Stimulated activated CD8-positive, alpha-beta memory T cell treated with anti-CD3 and anti-CD28 coated beads, Interleukin-4, amount 100 ng/mL, for 48 hours (primary cell): ENCODE data around the gene PIK3R3.
"Not testable (repeated sequence)": the region's sequence is repeated elsewhere in the genome, so short reads cannot be mapped to it uniquely, and the experiment has no call there.

ENCODE experiments used
- DNase-seq: peaks from one replicate; pipeline ENCODE4 v3.0.0-alpha.2; 2020

Gene PIK3R3

DNA sequence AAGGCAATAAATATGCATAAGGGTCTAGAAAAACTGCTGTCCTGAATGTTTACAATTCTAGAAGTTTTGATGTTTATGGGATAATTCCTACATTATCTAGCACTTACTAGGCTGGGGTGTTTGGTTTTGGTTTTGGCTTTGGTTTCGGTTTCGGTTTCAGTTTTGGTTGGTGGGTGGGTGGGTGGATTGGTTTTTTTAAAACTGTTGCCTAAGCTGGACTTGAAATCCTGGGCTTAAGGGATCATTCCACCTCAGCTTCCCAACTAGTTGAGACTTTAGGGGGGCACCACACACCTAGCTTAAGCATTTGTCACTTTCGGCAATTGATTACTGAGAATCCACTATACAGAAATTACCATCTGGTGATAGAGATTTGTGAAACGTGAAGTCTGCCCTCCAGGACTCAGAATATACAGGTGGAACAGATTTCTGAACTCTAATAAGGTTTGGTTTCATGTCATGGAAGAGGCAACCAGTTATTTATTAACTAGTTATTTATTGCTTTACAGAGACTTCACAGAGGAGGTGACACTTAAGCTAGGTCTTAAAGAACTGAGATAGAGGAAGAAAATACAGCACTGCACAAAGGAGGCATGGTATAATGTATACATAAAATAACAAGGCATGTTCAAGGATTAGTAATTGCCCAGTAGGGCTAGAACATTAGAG is 69.6 kb downstream of the PIK3R3 start:
- DNase-seq = peak; percentile 68

GRCh38 chr1:46061146-46061545 is 71.3 kb downstream of the PIK3R3 start:
- no peak for DNase-seq

GRCh38 chr1:46058936-46059335 is 73.5 kb downstream of the PIK3R3 start:
- no peak for DNase-seq

DNA sequence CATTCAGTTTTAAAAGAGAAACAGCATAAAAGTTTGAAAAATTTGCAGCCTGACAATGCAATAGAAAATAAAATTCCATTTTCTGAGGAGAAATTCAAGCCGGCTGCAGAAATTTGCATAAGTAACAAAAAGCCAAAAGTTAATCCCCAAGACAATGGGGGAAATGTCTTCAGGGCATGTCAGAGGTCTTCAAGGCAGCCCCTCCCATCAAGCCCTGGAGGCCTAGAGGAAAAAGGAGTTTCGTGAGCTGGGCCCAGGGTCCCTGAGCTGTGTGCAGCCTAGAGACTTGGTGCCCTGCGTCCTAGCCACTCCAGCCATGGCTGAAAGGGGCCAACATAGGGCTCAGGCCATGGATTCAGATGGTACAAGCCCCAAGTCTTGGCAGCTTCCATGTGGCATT is 74.6 kb downstream of the PIK3R3 start:
- no peak for DNase-seq

DNA sequence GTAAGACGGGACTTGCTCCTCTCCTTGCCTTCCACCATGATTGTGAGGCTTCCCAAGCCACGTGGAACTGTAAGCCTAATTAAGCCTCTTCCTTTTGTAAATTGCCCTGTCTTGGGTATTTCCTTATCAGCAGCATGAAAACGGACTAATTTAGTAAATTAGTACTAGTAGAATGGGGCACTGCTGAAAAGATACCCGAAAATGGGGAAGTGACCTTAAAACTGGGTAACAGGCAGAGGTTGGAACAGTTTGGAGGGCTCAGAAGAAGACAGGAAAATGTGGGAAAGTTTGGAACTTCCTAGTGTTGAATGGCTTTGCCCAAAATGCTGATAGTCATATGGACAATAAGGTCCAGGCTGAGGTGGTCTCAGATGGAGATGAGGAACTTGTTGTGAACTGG is 75.2 kb downstream of the PIK3R3 start:
- DNase-seq = not testable (repeated sequence)

GRCh38 chr1:46056325-46056724 is 76.1 kb downstream of the PIK3R3 start:
- no peak for DNase-seq

- no peak for DNase-seq
Measured at GRCh38 chr1:46053734-46054133, 78.7 kb downstream of the PIK3R3 start.

DNA sequence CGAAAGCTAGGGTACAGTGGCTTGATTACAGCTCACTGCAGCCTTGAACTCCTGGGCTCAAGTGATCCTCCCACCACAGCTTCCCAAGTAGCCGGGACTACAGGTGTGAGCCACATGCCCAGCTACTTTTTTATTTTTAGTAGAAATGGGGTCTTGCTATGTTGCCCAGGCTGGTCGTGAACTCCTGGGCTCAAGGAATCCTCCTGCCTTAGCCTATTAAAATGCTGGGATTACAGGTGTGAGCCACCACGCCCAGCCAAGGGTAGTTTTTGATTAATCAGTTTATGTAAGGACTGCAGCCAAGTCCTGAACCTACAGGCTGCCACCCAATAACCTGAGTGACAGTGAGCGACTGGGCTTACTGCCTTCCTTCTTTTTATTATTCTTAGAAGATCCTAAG is 88.3 kb downstream of the PIK3R3 start:
- DNase-seq = no peak

GRCh38 chr1:46043458-46044017 is 88.9 kb downstream of the PIK3R3 start:
- DNase-seq = no peak

DNA sequence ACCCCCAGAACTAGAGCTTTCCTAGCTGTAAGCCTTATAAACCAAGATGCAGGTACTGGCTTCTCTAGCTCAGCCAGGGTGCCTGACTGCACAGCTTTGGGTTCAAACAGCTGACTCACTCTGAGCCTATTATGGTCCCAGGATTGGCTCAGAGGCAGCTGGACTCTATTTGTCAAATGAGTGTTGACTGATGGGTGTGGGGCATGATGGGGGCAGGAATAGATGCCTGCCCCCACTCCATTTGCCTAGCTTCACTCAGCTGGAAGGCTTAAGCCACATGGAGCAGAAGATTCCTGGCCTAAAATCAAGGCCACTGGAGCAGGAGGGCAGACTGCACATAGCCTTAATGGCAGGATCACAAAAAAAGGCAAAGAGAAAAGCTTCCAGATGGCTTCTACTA is 90.5 kb downstream of the PIK3R3 start:
- DNase-seq = no peak

- DNase-seq = no peak
Measured at GRCh38 chr1:46041551-46041950, 90.9 kb downstream of the PIK3R3 start.

GRCh38 chr1:46039571-46040052 is 92.8 kb downstream of the PIK3R3 start:
- no peak for DNase-seq

- peak; percentile 92 for DNase-seq
Measured at GRCh38 chr1:46036894-46037839, 95.3 kb downstream of the PIK3R3 start.

DNA sequence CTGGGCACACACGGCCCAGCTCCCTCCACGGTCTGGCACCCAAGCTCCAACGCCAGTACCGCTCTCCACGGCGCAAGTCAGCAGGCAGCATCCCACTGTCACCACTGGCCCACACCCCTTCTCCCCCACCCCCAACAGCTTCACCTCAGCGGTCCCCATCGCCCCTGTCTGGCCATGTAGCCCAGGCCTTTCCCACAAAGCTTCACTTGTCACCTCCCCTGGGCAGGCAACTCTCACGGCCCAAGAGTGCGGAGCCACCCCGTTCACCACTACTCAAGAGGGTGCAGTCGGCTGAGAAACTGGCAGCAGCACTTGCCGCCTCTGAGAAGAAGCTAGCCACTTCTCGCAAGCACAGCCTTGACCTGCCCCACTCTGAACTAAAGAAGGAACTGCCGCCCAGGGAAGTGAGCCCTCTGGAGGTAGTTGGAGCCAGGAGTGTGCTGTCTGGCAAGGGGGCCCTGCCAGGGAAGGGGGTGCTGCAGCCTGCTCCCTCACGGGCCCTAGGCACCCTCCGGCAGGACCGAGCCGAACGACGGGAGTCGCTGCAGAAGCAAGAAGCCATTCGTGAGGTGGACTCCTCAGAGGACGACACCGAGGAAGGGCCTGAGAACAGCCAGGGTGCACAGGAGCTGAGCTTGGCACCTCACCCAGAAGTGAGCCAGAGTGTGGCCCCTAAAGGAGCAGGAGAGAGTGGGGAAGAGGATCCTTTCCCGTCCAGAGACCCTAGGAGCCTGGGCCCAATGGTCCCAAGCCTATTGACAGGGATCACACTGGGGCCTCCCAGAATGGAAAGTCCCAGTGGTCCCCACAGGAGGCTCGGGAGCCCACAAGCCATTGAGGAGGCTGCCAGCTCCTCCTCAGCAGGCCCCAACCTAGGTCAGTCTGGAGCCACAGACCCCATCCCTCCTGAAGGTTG is 97.6 kb downstream of the PIK3R3 start:
- no peak for DNase-seq

DNA sequence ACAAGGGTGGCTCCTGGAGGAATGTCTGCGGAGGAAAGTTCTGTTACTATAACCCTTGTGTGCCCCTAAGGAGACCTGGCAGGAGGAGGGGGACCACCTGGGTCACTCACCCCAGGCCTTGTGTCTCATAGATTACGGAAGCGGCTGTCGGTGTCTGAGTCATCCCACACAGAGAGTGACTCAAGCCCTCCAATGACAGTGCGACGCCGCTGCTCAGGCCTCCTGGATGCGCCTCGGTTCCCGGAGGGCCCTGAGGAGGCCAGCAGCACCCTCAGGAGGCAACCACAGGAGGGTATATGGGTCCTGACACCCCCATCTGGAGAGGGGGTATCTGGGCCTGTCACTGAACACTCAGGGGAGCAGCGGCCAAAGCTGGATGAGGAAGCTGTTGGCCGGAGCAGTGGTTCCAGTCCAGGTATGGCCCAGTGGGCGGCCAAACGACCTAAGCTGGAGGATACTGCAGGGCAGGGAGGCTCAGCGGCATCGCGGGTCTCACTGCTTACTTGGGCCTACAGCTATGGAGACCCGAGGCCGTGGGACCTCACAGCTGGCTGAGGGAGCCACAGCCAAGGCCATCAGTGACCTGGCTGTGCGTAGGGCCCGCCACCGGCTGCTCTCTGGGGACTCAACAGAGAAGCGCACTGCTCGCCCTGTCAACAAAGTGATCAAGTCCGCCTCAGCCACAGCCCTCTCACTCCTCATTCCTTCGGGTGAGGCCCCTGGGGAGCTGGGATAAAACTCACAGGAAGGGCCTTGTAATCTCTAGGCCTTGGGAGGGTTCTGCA is 101.4 kb downstream of the PIK3R3 start:
- no peak for DNase-seq

DNA sequence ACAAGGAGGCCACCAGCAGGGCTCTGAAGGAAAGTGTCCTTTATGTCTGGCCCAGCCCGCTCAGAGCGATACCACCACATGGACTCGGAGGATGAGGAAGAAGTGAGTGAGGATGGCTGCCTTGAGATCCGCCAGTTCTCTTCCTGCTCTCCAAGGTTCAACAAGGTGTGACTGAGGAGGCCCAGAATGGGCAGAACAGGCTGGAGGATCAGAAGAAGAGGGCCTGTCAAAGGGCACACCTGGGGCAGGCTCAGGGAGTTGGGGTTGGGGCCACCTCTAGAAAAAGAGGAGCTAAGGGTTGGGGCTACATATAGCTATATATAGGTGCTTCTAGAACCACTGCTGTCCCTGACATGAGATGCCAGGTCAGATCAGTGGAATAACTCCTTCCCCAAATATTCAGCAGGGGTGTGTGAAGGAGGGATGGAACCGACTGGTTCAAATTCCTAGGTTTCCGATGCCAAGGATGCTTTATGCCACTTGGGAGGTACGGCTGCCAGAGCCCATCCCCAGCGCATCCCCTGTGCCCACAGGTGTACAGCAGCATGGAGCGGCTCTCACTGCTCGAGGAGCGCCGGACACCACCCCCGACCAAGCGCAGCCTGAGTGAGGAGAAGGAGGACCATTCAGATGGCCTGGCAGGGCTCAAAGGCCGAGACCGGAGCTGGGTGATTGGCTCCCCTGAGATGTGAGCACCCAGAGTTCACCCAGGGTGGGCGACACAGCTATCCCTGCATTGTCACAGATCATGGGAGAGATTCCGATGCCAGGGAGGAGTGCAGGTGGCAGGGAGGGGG is 102.2 kb downstream of the PIK3R3 start:
- DNase-seq = no peak

DNA sequence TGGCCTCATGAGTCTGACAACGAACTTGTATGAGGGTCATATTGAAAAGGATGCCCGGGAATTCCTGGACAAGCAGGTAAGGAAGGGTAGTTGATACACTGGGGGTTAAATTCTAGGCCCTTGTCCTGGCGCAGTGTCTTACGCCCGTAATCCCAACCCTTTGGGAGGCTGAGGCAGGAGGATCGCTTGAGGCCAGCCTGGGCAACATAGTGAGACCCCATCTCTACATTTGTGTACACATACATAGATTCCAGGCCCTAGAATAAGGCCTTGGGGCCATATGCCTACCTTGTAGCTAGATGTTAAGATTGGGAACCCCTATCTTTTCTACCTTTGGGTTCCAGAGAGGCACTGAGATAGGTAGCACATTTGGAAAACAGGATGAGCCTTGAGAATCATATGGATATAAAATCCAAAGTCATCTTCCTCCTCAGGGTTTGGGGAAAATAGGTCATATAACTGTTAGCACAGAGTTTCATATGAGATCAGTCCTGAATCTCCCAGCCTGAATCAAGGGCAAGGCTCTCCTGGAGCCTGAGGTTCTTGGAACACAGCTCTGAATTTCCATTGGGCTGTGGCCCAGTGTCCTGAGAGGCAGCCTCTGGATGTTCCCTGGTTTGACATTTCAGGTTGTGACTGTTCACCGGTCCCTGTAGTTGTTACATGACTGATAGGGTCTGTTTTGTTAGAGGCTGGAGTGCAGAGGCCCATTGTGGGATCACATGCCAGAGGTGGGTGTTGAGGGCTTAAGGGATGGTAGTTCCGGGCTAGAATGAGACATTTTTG is 104.4 kb downstream of the PIK3R3 start:
- DNase-seq = no peak

DNA sequence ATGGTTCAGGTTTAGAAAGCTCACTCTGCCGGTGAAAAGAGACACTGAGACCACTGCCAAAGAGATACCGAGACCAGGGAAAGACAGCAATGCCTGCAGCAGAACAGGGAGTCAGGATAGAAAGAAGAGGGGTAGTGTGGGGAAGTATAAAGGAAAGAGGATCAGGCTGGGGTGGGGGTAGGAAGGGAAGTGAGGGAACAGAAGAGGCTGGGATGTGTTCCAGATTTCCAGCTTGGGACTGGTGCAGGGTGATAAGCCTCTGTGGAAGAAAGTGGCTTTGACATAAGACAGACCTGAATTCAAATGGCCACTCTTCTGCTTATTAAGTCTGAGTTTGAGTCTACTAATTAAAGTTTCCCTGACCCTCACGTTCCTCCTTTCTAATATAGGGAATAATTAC is 105.9 kb downstream of the PIK3R3 start:
- DNase-seq = no peak

DNA sequence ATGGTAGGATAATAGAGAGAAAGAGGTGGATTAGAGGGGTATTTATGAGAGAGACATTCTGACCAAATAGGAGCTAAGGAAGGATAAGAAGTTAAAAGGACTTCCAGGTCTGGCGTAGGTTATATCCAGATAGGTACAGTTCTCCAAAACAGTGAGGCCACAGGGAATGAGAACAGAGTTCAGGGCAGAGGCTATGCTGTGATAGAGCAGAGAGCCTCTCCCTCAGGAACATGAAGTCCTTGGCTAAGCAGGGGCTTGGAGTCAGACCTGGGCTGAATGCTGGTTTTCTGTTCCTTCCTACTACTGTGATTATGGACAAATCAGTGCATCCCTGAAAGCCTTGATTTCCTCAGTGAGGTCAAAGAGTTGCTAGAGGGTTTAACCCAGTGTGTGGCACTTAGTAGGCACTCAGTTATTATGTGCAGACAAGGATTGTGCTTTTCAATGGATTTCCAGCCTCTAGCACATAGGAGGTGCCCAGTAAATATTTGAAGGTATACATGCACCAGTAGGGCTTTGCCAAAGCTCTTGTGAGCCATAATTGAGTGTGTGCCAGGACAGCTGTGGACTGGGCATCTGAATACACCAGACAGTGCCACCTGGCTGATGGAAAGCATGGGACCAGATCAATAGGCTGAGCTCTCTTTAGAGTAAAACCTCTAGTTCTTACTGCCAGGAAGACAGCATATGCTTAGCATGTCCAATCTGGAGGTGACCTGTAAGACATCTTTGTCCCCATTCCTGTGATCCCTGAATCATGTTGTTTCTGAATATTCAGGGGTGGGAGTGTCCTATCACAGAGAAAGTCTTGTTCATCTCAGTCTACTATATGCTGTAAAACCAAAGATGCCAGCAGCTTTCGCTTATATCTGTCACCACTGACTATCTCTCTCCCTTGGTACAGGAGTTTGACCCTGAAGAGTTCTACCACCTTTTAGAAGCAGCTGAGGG is 111.1 kb downstream of the PIK3R3 start:
- DNase-seq = no peak
